LNCAP (cell line): Measurements from ENCODE around the gene EFHC1.

ENCODE experiments used
- TF ChIP-seq, protein P1 (sequence below): fragments of 450-650 bp; IDR thresholded peaks from 2 replicates; pipeline ENCODE4 v1.5.1; 2017; ENCODE audit warnings: mild to moderate bottlenecking

Gene EFHC1

DNA sequence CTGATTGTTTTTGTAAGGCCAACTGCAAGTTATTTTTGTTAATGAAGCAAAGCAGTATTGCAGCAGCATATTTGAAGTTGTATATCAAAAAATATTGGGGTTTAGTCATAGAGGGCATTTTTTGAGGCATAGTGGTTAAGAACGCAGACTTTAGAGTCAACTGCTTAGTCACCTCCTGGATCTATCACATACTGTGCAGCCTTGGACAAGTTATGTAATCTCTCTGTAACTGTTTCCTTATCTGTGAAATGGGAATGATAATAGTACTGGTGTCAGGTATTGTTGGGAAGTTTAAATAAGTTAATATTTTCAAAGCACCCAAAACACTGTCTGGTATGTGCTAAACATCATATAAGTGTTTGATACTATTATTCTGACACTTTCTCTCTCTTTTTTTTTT lies 27.2 kb upstream of the EFHC1 start:
- TF ChIP-seq, protein P1, sequence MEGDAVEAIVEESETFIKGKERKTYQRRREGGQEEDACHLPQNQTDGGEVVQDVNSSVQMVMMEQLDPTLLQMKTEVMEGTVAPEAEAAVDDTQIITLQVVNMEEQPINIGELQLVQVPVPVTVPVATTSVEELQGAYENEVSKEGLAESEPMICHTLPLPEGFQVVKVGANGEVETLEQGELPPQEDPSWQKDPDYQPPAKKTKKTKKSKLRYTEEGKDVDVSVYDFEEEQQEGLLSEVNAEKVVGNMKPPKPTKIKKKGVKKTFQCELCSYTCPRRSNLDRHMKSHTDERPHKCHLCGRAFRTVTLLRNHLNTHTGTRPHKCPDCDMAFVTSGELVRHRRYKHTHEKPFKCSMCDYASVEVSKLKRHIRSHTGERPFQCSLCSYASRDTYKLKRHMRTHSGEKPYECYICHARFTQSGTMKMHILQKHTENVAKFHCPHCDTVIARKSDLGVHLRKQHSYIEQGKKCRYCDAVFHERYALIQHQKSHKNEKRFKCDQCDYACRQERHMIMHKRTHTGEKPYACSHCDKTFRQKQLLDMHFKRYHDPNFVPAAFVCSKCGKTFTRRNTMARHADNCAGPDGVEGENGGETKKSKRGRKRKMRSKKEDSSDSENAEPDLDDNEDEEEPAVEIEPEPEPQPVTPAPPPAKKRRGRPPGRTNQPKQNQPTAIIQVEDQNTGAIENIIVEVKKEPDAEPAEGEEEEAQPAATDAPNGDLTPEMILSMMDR, result no peak

DNA sequence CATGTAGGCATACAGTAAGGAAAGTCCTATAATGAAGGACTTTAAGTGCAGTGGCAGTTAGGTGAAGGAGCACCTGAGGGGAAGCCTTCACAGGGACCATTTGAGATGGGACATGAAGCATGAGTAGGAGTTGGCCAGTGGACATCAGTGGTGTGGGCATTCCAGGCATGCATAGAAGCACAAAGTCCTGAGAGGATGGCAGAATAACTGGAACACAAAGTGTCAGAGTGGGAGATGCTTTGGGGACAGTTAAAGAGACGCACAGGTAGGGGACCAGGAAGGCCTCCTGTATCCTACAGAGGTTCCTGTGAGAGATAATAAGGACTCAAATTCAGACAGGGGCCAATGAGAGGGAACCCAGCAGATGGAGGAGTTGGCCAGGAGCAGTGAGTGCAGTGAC lies 26.4 kb upstream of the EFHC1 start:
- TF ChIP-seq, protein P1, result no peak

DNA sequence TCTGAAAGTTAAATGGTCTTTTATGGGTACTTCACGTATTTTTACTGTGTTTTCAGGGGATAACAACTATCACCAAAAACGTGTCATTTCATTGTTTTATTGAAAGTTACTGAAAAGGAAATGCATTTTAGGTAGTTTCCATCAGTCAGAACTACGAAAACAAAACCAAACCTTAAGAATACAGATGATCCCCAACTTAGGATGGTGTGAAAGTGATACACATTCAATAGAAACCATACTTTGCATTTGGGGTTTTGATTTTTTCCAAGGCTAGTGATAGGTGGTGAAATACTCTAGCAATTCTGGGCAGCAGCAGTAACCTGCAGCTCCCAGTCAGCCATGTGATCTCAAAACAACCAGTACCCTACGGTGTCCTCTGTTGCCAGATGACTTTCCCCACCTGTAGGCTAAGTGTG lies 25.9 kb upstream of the EFHC1 start:
- TF ChIP-seq, protein P1, result no peak

DNA sequence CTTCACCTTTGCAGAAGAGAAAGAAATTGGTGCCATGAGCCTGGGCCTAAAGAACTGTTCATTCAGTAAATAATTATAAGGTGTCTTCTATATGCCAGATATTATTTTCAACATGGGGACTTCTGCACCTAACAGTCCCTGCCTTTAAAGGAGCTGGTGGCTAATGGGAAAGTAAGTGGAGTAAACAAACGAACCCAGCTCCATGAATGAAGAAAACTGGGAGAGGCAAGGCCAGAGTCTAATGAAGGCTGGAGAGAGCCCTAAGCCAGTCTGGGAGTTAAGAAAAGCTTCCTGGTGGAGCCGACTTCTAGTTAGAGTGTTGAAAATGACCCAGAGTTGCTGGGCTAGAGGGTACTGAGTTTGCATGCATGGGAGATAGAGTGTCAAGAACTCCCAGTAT lies 24.2 kb upstream of the EFHC1 start:
- TF ChIP-seq, protein P1, result no peak

DNA sequence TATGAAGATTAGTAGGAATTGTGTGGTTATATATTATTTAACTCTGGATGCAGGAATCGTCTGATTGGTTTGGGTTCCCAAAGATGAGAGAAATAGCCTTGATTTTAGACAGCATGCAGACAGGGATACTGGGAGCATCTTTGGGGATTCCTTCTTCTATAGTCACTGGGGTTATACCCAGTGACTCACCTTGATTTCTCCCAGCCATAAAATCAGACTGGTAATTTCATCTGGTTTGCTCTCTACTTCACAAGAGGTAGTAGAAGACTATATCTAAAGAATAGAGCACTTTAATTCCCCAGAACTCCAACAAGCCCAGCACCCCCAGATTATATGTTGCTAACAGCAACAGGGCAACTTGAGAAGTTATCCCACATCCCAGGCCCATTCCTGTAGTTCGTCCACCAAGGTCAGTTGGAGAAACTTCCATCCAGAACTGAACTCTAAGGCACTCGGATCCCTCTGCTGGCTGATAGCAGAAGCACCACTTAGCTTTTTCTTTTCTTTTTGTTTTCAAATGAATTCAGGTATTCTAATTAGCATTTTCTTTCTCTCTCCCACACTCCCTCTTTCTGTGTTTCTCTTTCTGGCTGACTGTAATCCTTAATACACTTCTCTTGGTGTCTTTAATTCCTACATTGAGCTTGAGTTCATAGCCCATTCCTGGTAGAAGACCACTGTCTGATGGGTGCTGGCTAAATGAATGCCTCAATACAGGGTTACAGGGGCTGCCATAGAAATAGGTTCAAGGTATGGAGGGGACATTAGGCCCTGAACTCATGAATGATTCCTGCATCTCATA lies 20.4 kb upstream of the EFHC1 start:
- TF ChIP-seq, protein P1, result peak; percentile 77

DNA sequence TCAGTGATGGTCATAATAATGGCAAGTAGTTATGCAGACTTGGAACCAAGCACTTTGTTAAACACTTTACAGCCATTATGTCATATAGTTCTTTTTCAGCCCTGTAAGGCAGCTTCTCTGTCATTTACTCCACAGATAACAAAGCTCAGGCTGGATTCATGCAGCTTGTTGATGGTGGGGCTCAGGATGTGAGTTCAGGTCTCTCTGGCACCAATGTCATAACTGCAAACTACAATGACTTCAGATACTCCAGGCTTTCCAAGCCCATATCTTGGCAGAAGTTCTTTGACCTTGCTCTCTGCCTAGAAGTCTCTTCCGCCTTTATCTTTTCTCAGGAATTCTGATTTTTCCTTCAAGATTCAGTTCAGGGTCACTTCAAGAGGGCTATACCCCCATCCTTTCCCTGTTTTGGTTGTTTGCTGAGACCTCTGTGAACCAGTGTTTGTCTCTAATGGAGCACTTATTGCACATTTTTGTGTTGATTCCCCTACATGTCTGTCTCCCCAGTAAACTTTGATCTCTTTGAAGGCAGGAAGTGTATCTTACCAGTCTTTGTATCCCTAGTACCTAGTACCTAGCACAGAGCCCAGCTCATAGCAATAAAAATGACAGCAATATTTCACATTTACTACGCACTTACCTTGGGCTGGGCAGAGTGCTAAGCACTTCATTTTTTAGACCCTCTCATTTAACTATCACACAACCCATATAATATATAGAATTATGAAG lies 19.7 kb upstream of the EFHC1 start:
- TF ChIP-seq, protein P1, result no peak

DNA sequence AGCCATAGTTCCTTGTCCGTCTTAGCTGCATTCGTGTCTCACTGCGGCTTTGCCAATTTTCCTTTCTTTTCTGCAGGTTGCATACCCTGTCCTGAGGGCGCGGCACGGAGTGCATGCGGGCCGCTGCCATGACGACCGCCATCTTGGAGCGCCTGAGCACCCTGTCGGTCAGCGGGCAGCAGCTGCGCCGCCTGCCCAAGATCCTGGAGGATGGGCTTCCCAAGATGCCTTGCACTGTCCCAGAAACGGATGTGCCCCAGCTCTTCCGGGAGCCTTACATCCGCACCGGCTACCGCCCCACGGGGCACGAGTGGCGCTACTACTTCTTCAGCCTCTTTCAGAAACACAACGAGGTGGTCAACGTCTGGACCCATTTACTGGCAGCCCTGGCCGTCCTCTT lies 17.1 kb upstream of the EFHC1 start:
- TF ChIP-seq, protein P1, result no peak
